CD14-positive monocyte (primary cell): ENCODE results near the gene CDK17. TPM values are rescaled to one million over a fixed set of nuclear protein-coding genes. Genes with fewer than 3 reads are reported as not detected.

Source experiments
- DNase-seq, 3 donors: peaks; one replicate each; pipeline ENCODE4 v3.0.0-alpha.2; 2011 to 2022
- H2AFZ ChIP-seq: 2 replicates; pipeline ENCODE4 v1.6.0; 2012; ENCODE audit warnings: mild to moderate bottlenecking, low read depth, low read length, inconsistent platforms; ENCODE audit not compliant: insufficient read depth, poor library complexity, severe bottlenecking
- H3K27ac ChIP-seq, 2 donors: 1 replicate in 1 of 2; 2 replicates in 1 of 2; pipeline ENCODE4 v1.5.1; 2012 to 2013; ENCODE audit warnings: low read length in 2 of 2, control low read depth in 1 of 2, inconsistent platforms in 1 of 2, low read depth in 1 of 2, mild to moderate bottlenecking in 1 of 2
- H3K27me3 ChIP-seq, 2 donors: one replicate each; pipeline versions ENCODE4 v1.6.0 to v1.6.1; 2011 to 2013; ENCODE audit warnings: low read length in 2 of 2; ENCODE audit not compliant: control insufficient read depth in 2 of 2, insufficient read depth in 2 of 2
- H3K36me3 ChIP-seq, 2 donors: replicated peaks in 1 of 2; 1 replicate in 1 of 2; 2 replicates in 1 of 2; pipeline versions ENCODE4 v1.5.1 to v1.6.1; 2012 to 2013; ENCODE audit warnings: low read length in 2 of 2, control low read depth in 1 of 2, inconsistent platforms in 1 of 2, mild to moderate bottlenecking in 1 of 2; ENCODE audit not compliant: insufficient read depth in 2 of 2, control insufficient read depth in 1 of 2
- H3K4me1 ChIP-seq, 2 donors: 1 replicate in 1 of 2; 2 replicates in 1 of 2; pipeline versions ENCODE4 v1.5.1 to v1.6.1; 2012 to 2013; ENCODE audit warnings: low read length in 2 of 2, control low read depth in 1 of 2, inconsistent platforms in 1 of 2, mild to moderate bottlenecking in 1 of 2, moderate library complexity in 1 of 2; ENCODE audit not compliant: insufficient read depth in 2 of 2, control insufficient read depth in 1 of 2
- H3K4me2 ChIP-seq: replicated peaks from 2 replicates; pipeline ENCODE3; 2012; ENCODE audit warnings: low read length, moderate library complexity, mild to moderate bottlenecking; ENCODE audit not compliant: poor library complexity, severe bottlenecking; ENCODE audit errors: extremely low read depth
- H3K4me3 ChIP-seq, 3 experiments: fragments of 200-600 bp in 1 of 3; sonication (generic) in 1 of 3; replicated peaks in 1 of 3; 1 replicate in 2 of 3; 2 replicates in 1 of 3; pipeline ENCODE4 v1.5.1; 2011 to 2013; ENCODE audit warnings: low read length in 3 of 3, mild to moderate bottlenecking in 3 of 3, control low read depth in 2 of 3, low read depth in 2 of 3, inconsistent platforms in 1 of 3, moderate library complexity in 1 of 3
- H3K79me2 ChIP-seq: 2 replicates; pipeline ENCODE4 v1.6.0; 2012; ENCODE audit warnings: mild to moderate bottlenecking, control low read depth, inconsistent platforms, low read length, moderate library complexity; ENCODE audit not compliant: insufficient read depth
- H3K9ac ChIP-seq: 2 replicates; pipeline ENCODE4 v1.6.0; 2017; ENCODE audit warnings: low read length, mild to moderate bottlenecking; ENCODE audit not compliant: insufficient read depth, poor library complexity, severe bottlenecking
- H3K9me3 ChIP-seq, 2 donors: replicated peaks in 1 of 2; 1 replicate in 1 of 2; 2 replicates in 1 of 2; pipeline versions ENCODE4 v1.5.1 to v1.6.1; 2012 to 2013; ENCODE audit warnings: low read length in 2 of 2, control low read depth in 1 of 2; ENCODE audit not compliant: control insufficient read depth in 1 of 2, insufficient read depth in 1 of 2
- H4K20me1 ChIP-seq: 2 replicates; pipeline ENCODE4 v1.6.0; 2012; ENCODE audit warnings: mild to moderate bottlenecking, low read length, control low read depth, moderate library complexity; ENCODE audit not compliant: insufficient read depth
- H3K27ac Mint-ChIP-seq, 7 donors: one replicate each; pipeline ENCODE4 v1.8.0; 2020; ENCODE audit warnings: mild to moderate bottlenecking in 7 of 7, mixed read lengths in 7 of 7, moderate library complexity in 6 of 7, inconsistent platforms in 2 of 7
- H3K27me3 Mint-ChIP-seq, 3 donors: one replicate each; pipeline ENCODE4 v1.8.0; 2021 to 2022; ENCODE audit warnings: low read depth in 3 of 3, mild to moderate bottlenecking in 3 of 3, mixed read lengths in 3 of 3, moderate library complexity in 3 of 3, inconsistent platforms in 1 of 3
- H3K36me3 Mint-ChIP-seq, 2 donors: one replicate each; pipeline ENCODE4 v1.8.0; 2020; ENCODE audit warnings: mixed read lengths in 2 of 2, inconsistent platforms in 1 of 2, mild to moderate bottlenecking in 1 of 2
- H3K4me1 Mint-ChIP-seq: one replicate; pipeline ENCODE4 v1.8.0; 2020; ENCODE audit warnings: mild to moderate bottlenecking, mixed read lengths
- H3K4me3 Mint-ChIP-seq, 2 donors: one replicate each; pipeline ENCODE4 v1.8.0; 2020; ENCODE audit warnings: mild to moderate bottlenecking in 2 of 2, mixed read lengths in 2 of 2, moderate library complexity in 1 of 2
- H3K9me3 Mint-ChIP-seq, 7 donors: one replicate each; pipeline ENCODE4 v1.8.0; 2020 to 2022; ENCODE audit warnings: mixed read lengths in 7 of 7, mild to moderate bottlenecking in 6 of 7, moderate library complexity in 6 of 7, inconsistent platforms in 2 of 7
- WGBS: methylation state at CpG from one replicate; pipeline ENCODE4 v1.1.5; 2013; ENCODE audit warnings: missing lambda C conversion rate; ENCODE audit not compliant: insufficient coverage; 5-methylcytosine and 5-hydroxymethylcytosine counted together
- intact Hi-C, 2 donors: fragments of 100-400 bp; cut with micrococcal nuclease; formaldehyde crosslinking; loops; one replicate each; pipeline versions ENCODE4 v1.15.0 to v1.15.1; 2023
- polyA plus RNA-seq, 3 donors: library from polyadenylated mRNA; depleted of rRNA in 1 of 3; unstranded in 2 of 3; stranded (reverse) in 1 of 3; fragments of 300-500 nt in 2 of 3; fragments of >200 nt in 1 of 3; fragmentation: Illumina TruSeq in 2 of 3; gene quantifications; 1 replicate in 2 of 3; 2 replicates in 1 of 3; pipeline ENCODE4 v1.2.3, GENCODE V29; 2012 to 2021
- TF ChIP-seq, protein P1 (sequence below): fragments of 200-600 bp; IDR thresholded peaks from one replicate; pipeline ENCODE4 v1.8.0; 2022; ENCODE audit warnings: antibody characterized with exemption, mild to moderate bottlenecking

Gene CDK17
- polyA plus RNA-seq, 3 donors, result 3.6 to 6.9 (median 6.4) TPM

DNA sequence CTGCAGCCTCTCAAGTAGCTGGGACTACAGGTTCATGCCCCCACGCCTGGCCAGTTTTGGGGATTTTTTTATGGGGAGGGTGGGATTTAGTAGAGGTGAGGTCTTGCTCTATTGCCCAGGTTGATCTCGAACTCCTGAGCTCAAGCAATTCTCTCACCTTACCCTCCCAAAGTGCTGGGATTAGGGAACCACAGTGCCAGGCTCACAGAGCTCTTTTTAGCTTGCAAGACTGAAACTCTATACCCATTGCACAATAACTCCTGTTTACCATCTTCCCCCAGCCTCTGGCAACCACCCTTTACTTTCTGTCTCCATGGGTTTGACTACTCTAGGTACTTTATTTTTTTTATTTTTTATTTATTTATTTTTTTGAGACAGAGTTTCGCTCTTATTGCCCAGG, 25.7 kb upstream of the CDK17 start:
- Histone ChIP-seq H3K9ac (no peak overlapping the region), H3K27me3 (no peaks in the 10 kb centered on the region), H4K20me1 (no peaks in the 10 kb centered on the region), H3K4me3 (no peak overlapping the region), H3K4me1 (peaks cover 13 to 21% of the 10 kb centered on the region in 2 donors), H3K36me3 (no peaks in the 10 kb centered on the region), H2AFZ (no peak overlapping the region), H3K27ac (no peak overlapping the region), H3K4me2 (no peak overlapping the region), H3K79me2 (no peaks in the 10 kb centered on the region), H3K9me3 (no peaks in the 10 kb centered on the region)
- H3K27me3 Mint-ChIP-seq, result no peaks in the 10 kb centered on the region
- TF ChIP-seq, protein P1, sequence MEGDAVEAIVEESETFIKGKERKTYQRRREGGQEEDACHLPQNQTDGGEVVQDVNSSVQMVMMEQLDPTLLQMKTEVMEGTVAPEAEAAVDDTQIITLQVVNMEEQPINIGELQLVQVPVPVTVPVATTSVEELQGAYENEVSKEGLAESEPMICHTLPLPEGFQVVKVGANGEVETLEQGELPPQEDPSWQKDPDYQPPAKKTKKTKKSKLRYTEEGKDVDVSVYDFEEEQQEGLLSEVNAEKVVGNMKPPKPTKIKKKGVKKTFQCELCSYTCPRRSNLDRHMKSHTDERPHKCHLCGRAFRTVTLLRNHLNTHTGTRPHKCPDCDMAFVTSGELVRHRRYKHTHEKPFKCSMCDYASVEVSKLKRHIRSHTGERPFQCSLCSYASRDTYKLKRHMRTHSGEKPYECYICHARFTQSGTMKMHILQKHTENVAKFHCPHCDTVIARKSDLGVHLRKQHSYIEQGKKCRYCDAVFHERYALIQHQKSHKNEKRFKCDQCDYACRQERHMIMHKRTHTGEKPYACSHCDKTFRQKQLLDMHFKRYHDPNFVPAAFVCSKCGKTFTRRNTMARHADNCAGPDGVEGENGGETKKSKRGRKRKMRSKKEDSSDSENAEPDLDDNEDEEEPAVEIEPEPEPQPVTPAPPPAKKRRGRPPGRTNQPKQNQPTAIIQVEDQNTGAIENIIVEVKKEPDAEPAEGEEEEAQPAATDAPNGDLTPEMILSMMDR, result no peak
- no CpG with 5 or more reads among the region's 3 CpGs for WGBS
- peaks cover 0 to 2% (median 0%) of the 10 kb centered on the region in 7 donors for H3K9me3 Mint-ChIP-seq
- H3K36me3 Mint-ChIP-seq, result no peaks in the 10 kb centered on the region
- DNase-seq, result no peak
- intact Hi-C loops, result no loop called here
- peaks cover 27% of the 10 kb centered on the region for H3K4me1 Mint-ChIP-seq
- peak overlapping the region in 1 of 7 donors; percentile 63 for H3K27ac Mint-ChIP-seq
- H3K4me3 Mint-ChIP-seq, result peak overlapping the region in 1 of 2 donors; percentile 21

DNA sequence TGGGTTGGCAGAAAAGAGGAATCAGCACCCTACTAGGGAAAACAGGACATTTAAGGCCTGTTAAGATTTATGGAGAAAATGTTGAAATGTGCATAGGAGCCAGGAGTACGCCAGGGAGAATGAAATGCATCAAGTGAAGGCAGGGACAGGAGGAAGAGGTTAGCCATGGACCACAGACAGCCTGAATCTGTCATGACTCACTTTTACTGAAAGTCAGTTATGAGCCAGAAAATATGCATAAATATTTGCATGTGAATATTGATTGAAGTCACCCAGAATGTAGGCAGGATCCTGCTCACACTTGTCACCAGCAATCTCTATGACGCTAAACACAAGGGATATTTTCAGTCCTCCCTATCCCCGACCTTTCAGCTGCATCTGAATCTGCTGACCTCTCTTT, 25.1 kb upstream of the CDK17 start:
- WGBS, result 29% methylated on average over 1 of the region's 3 CpGs
- no peaks in the 10 kb centered on the region for H3K36me3 Mint-ChIP-seq
- H3K79me2 ChIP-seq, result no peaks in the 10 kb centered on the region
- intact Hi-C loops, result no loop called here
- peaks cover 13 to 26% of the 10 kb centered on the region in 2 donors for H3K4me1 ChIP-seq
- H3K27ac Mint-ChIP-seq, result peak overlapping the region in 2 of 7 donors; percentile 16 to 61
- H3K36me3 ChIP-seq, result no peaks in the 10 kb centered on the region
- H2AFZ ChIP-seq, result peak overlapping the region; percentile 16
- TF ChIP-seq, protein P1, result no peak
- H4K20me1 ChIP-seq, result no peaks in the 10 kb centered on the region
- H3K27me3 ChIP-seq, result no peaks in the 10 kb centered on the region
- H3K9me3 ChIP-seq, result no peaks in the 10 kb centered on the region
- H3K4me3 ChIP-seq, result no peak overlapping the region
- no peak overlapping the region for H3K4me3 Mint-ChIP-seq
- H3K9me3 Mint-ChIP-seq, result peaks cover 0 to 2% (median 0%) of the 10 kb centered on the region in 7 donors
- H3K27me3 Mint-ChIP-seq, result no peaks in the 10 kb centered on the region
- no peak overlapping the region for H3K4me2 ChIP-seq
- peaks cover 30% of the 10 kb centered on the region for H3K4me1 Mint-ChIP-seq
- no peak overlapping the region for H3K9ac ChIP-seq
- no peak overlapping the region for H3K27ac ChIP-seq
- no peak for DNase-seq
